ENCODE results near the gene TGFB3. TPM values are rescaled to one million over a fixed set of nuclear protein-coding genes. Genes with fewer than 3 reads are reported as not detected.

The TGFB3 gene
- total RNA-seq: 3.5 and 4.5 TPM in 2 replicates

DNA sequence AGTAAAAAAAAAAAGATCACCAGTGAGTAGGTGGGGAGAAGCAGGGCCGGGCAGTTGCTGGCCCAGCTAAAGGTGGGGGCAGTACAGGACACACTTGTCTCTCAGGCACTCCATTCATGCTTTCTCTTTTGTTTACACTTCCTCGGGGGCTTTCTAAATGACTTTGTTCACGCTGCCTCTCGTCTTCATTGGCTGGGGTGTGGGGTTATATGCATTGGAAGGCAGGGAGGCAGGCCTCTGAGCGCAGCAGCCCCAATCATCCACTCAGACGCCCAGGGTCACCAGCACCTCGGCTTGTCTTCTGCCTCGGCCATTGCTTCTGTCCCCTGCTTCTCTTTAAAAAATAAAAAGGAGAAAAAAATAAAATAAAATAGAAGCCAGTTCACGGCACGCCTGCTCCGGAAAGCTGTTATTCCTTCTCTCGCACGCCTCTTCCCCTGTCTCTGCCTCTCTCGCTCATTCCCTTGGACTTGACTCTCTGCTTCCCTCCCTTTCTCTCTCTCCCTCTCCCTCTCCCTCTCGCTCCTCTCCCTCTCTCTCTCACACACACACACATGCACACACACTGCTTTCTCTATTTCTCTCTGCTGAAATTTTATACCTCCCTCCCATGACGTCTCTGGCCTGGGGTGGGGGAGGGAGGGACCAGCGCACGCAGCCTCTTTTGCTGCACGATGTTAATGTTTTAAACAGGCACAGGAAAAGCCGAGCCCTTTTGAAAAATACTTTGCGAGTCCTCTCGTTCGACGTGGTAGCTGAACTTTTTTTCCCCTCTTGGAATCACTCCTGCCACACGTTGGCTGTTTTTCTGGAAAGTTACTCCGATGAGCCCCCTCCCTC lies at the start of gene TGFB3:
Gene TGFB3 (minus strand): TSS at position 570 of the 840 bp plus-strand sequence. CDS start 1,102 bp downstream, outside the sequence.

DNA sequence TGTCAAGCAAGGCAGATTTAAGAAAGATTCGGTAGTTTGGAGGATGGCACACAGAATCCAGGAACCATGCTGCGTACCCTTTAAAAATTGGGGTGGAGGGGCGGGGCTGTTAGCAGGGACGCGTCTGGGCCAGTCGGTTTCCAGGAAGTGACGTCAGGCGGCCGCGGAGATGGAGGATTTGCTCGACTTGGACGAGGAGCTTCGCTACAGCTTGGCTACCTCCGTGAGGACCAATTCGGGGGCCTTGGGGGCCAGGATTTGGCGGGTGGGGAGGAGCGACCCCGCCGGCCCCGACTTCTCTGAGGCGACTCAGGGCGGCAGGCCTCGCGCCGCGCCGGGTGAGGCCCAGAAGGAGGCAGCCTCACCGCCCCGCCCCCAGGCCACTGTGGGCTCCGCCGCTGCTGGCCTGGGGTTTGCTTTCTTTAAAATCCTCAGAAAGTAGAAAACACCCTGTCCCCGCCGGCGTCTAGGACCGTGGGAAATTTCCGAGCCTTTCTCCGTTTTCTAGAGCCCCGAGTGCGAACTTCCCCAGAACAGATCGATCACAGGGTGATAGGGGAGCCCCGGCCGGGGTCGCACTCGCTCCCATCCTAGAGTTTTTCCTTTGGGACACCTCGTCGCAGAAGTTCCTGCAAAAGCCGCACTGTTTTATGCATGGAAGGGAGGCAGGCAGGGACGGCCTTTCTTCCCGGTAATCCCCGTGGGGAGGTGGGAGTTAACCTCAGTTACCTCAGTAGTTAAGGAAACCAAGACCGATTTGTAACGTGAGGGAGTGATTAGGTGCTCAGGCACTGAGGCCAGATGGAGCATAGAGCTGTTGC lies 4.0 kb upstream of the TGFB3 start, which contains the start of gene IFT43:
Gene IFT43 (plus strand): TSS at position 146 of the 821 bp plus-strand sequence. CDS start 24 bp downstream, at position 170.

Other genes with a start within 250 kb of the TGFB3 start
- gene IFT43, start 3.8 kb upstream of the TGFB3 start, total RNA-seq: 27.9 and 32.1 TPM in 2 replicates
- 28.8 and 44.8 TPM in 2 replicates for gene GPATCH2L, start 169.9 kb upstream of the TGFB3 start, total RNA-seq

Data from airway epithelial cell (primary cell).